NB4 (cell line): ENCODE results near the gene CYB561D1.

Source experiments
- DNase-seq: peaks from one replicate; pipeline ENCODE4 v3.0.0; 2010; ENCODE audit warnings: low read depth
- H3K4me3 ChIP-seq: one replicate; pipeline ENCODE4 v1.5.1; 2011; ENCODE audit warnings: mild to moderate bottlenecking, low read depth, low read length, moderate library complexity
- MYC ChIP-seq: IDR thresholded peaks from 2 replicates; pipeline ENCODE4 v1.6.1; 2011; ENCODE audit warnings: low read depth, low read length
- POLR2A ChIP-seq: IDR thresholded peaks from 2 replicates; pipeline ENCODE4 v1.6.1; 2011; ENCODE audit warnings: mild to moderate bottlenecking; ENCODE audit not compliant: insufficient read length; ENCODE audit errors: extremely low read depth
- TF ChIP-seq, protein P1 (sequence below): IDR thresholded peaks from one replicate; pipeline ENCODE4 v1.5.1; 2012; ENCODE audit warnings: low read depth, low read length
- TF ChIP-seq, protein P2 (sequence below): IDR thresholded peaks from 2 replicates; pipeline ENCODE4 v1.6.1; 2011; ENCODE audit warnings: low read depth, low read length

CYB561D1 gene

DNA sequence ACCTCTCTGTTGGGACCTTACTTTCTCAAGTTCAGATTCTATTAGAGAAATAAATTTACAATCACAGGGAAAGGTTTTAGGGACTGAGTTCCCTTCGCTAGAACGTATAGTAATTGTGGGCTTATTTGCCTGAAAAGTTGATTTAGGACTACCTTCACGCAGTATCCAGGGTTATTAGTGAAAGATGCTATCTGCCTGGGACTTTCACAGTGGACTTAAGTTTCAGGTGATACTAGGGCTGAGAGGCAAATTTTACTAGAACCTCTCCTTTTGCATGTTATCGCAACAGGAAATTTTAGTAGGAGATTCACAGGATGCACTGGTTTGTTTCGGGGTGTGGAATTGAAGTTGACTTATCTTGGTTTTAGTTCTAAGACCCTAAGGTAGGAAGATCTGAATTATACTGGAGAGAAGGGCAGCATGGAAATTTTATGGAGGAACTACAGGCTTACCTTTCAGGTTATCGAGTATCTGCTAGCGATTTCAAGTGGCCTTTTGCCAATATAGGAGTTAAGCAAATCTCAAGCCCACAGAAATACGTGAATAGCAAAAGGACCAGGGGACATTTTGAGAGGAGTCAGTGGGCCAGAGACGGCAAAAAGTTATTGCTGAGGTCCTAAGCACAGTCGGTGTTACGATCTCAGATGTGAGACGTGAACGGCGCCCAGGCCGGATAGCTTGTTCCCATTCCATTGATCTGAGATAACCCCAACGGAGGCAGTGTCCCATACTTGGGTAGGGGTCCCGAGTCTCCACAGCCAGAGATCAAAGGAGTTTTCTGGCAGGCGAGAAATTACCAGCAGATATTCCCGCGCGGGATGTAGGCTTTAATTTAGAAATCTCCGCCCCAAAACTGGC is 53.8 kb downstream of the CYB561D1 start:
- DNase-seq: peak; percentile 46
- peak overlapping the region; percentile 95 for H3K4me3 ChIP-seq
- TF ChIP-seq MYC (no peak), POLR2A (no peak)
- TF ChIP-seq, protein P1, sequence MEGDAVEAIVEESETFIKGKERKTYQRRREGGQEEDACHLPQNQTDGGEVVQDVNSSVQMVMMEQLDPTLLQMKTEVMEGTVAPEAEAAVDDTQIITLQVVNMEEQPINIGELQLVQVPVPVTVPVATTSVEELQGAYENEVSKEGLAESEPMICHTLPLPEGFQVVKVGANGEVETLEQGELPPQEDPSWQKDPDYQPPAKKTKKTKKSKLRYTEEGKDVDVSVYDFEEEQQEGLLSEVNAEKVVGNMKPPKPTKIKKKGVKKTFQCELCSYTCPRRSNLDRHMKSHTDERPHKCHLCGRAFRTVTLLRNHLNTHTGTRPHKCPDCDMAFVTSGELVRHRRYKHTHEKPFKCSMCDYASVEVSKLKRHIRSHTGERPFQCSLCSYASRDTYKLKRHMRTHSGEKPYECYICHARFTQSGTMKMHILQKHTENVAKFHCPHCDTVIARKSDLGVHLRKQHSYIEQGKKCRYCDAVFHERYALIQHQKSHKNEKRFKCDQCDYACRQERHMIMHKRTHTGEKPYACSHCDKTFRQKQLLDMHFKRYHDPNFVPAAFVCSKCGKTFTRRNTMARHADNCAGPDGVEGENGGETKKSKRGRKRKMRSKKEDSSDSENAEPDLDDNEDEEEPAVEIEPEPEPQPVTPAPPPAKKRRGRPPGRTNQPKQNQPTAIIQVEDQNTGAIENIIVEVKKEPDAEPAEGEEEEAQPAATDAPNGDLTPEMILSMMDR: no peak
- TF ChIP-seq, protein P2, sequence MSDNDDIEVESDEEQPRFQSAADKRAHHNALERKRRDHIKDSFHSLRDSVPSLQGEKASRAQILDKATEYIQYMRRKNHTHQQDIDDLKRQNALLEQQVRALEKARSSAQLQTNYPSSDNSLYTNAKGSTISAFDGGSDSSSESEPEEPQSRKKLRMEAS: no peak

DNA sequence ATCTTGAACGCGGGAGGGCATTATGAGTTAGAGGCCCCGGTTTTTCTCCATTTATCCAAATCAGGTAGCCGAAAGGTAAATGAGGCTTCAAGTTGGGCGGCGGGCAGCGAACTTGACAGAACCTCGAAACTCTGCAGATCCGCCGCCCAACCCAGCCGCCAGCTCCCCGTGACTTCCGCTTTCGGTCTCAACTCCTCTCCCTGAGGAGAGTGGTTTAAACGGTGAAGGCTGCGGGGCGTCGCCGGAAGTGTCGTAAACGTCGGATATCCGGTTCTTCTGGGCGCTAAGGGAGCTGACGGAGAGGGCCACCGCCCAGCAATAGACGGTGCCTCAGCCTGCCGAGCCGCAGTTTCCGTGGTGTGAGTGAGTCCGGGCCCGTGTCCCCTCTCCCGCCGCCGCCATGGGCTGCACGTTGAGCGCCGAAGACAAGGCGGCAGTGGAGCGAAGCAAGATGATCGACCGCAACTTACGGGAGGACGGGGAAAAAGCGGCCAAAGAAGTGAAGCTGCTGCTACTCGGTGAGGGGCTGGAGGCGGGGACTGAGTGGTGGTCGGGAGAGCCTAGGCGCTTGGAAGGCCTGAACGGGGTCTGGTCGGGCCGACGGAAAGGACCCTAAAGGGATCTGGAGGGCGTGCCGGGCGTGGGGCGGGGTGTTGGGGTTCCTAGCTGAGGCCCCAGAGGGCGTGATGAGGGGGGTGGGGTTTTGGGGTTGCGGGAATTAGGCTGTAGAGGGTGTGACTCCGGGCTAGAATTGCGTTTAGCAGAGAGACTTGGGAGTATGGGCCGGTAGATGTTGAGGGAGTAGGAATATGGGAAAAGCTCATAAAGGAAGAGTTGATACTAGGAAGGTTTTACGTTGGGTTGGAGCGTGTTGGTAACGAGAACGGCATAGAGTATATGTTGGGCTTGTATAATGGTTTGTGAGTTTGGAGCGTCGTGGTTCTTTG is 54.7 kb downstream of the CYB561D1 start, which contains the start of gene GNAI3:
Gene GNAI3, plus strand, starts transcription at position 295 of the 947 bp plus-strand sequence. Its CDS starts 106 bp downstream, at position 401.
- H3K4me3 ChIP-seq: peak within 1 kb of the TSS; percentile 95
- TF ChIP-seq MYC (peak; percentile 70; the same call in 1 of the 2 replicates), POLR2A (peak; percentile 83)
- TF ChIP-seq, protein P2: peak; percentile 41
- TF ChIP-seq, protein P1: no peak
- DNase-seq: peak; percentile 98
